Measurements from ENCODE around the gene ATP8B4. TPM values are rescaled to one million over a fixed set of nuclear protein-coding genes. Genes with fewer than 3 reads are reported as not detected.

The ATP8B4 gene
- total and polyA plus RNA-seq, 2 of the 8 experiments (the other 6 are each of a cell fraction or from before 2014, with no cell fraction given), result 0.17 to 0.24 TPM

DNA sequence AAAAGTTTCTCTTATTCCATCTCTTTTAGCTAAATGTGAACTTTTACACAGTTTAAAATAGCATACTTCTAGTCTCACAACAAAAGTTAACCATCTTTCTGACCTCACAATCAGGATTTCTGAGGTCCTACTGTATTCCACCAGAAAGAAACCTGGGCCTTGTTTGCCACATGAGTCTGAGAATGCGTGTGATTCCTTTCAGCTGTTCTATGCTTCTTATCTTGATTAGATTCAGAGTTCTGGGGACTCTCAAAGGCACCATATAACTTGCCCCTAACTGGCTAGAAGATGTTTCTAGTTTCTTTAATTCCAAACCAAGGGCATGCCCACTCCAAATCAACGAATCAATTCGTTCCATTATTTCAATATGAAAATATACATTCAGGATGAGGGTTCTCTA is 131.1 kb downstream of the ATP8B4 start:
- H2BK20ac ChIP-seq (ENCODE audit: low read length), result no peak overlapping the region
- no peak overlapping the region for H4K8ac ChIP-seq (ENCODE audit: extremely low read depth, insufficient read depth, low read length)
- H4K5ac ChIP-seq (ENCODE audit: insufficient read length, low read depth, low read length), result no peak overlapping the region
- no peak overlapping the region for H3K27ac ChIP-seq (ENCODE audit: low read depth, low read length)
- H4K91ac ChIP-seq (replicated peaks; ENCODE audit: insufficient read length, low read length), result no peak overlapping the region
- H2AFZ ChIP-seq (ENCODE audit: low read length), result no peak overlapping the region
- ChIA-PET POLR2A (ENCODE audit: partially characterized antibody) (no interaction called here), CTCF (ENCODE audit: partially characterized antibody) (interaction anchor here (0.7 to 1.6 kb wide), 3 partner anchors 65 to 517 kb away, joined by 3 to 4 read pairs (median 3); no protein-coding TSS in a partner anchor)
- no peak overlapping the region for H3K56ac ChIP-seq (replicated peaks; ENCODE audit: insufficient read length, low read depth, low read length)
- no peak overlapping the region for H3K4ac ChIP-seq (replicated peaks; ENCODE audit: insufficient read length, low read depth, low read length)
- FAIRE-seq (no peak), DNase-seq (ENCODE audit: low read depth in 1 of 2, low spot score in 2 of 2) (no peak)
- no peak overlapping the region for H2BK120ac ChIP-seq (replicated peaks; ENCODE audit: low read depth, low read length)
- 83% methylated on average over 3 of the region's 3 CpGs; no CpG with 5 or more reads in 1 of the 2 experiments for WGBS, 2 experiments (ENCODE audit: extremely low coverage in 1 of 2, insufficient coverage in 1 of 2, insufficient read length in 1 of 2, insufficient replicate concordance in 2 of 2, low coverage in 1 of 2, low lambda C conversion rate in 2 of 2, missing lambda C conversion rate in 1 of 2)
- no peaks in the 10 kb centered on the region for H4K20me1 ChIP-seq (replicated peaks in 1 of 2; ENCODE audit: control insufficient read depth in 1 of 2, insufficient read depth in 2 of 2, low read length in 2 of 2)
- no peak overlapping the region for H3K4me2 ChIP-seq (ENCODE audit: insufficient read depth in 1 of 2, low read depth in 2 of 2, low read length in 2 of 2)
- H2AK5ac ChIP-seq (ENCODE audit: low read depth, low read length), result no peak overlapping the region
- no peaks in the 10 kb centered on the region for H3K79me2 ChIP-seq (ENCODE audit: control insufficient read depth in 1 of 2, insufficient read depth in 2 of 2, low read length in 2 of 2)
- H2BK15ac ChIP-seq (ENCODE audit: low read length), result no peak overlapping the region
- H2BK12ac ChIP-seq (ENCODE audit: low read depth, low read length), result no peak overlapping the region
- H3K14ac ChIP-seq (ENCODE audit: insufficient read length), result no peak overlapping the region
- no peak overlapping the region for H3K18ac ChIP-seq (ENCODE audit: extremely low read depth, low read length)
- no peak overlapping the region for H2BK5ac ChIP-seq (ENCODE audit: low read depth, low read length)
- H3K9ac ChIP-seq (replicated peaks in 1 of 4; ENCODE audit: extremely low read depth in 1 of 4, low read depth in 3 of 4, low read length in 3 of 4), result no peak overlapping the region
- no peaks in the 10 kb centered on the region for H3K9me3 ChIP-seq (ENCODE audit: insufficient read depth in 2 of 2, low read depth in 1 of 2, low read length in 1 of 2)
- H3K4me3 ChIP-seq (ENCODE audit: extremely low read depth in 1 of 4, insufficient read depth in 2 of 4, low read depth in 3 of 4, low read length in 4 of 4), result no peak overlapping the region
- TF ChIP-seq EP300 (IDR thresholded peaks at IDR 0.05; ENCODE audit: borderline replicate concordance in 1 of 2, low read depth in 2 of 2, low read length in 2 of 2) (no peak), KDM1A (IDR thresholded peaks at IDR 0.05; ENCODE audit: borderline replicate concordance, low read length) (no peak), CHD2 (IDR thresholded peaks at IDR 0.05; ENCODE audit: low read length) (no peak), FOSL1 (IDR thresholded peaks at IDR 0.05; ENCODE audit: insufficient read depth, low read depth, low read length) (no peak), HDAC6 (IDR thresholded peaks at IDR 0.05; ENCODE audit: low read depth, low read length) (no peak), BCL11A (IDR thresholded peaks at IDR 0.05; ENCODE audit: low read depth in 2 of 2, low read length in 2 of 2) (no peak), CREB1 (IDR thresholded peaks at IDR 0.05) (no peak), JUN (IDR thresholded peaks at IDR 0.05; ENCODE audit: low read depth, low read length) (no peak), GTF2F1 (IDR thresholded peaks at IDR 0.05; ENCODE audit: borderline replicate concordance, low read depth, low read length) (no peak), TEAD4 (IDR thresholded peaks at IDR 0.05; ENCODE audit: low read depth, low read length) (no peak), CHD1 (IDR thresholded peaks at IDR 0.05; ENCODE audit: low read depth, low read length) (no peak), POU5F1 (IDR thresholded peaks at IDR 0.05; ENCODE audit: low read depth, low read length) (no peak), RBBP5 (IDR thresholded peaks at IDR 0.05; ENCODE audit: borderline replicate concordance, low read depth, low read length) (no peak)
- TF ChIP-seq, protein P1, sequence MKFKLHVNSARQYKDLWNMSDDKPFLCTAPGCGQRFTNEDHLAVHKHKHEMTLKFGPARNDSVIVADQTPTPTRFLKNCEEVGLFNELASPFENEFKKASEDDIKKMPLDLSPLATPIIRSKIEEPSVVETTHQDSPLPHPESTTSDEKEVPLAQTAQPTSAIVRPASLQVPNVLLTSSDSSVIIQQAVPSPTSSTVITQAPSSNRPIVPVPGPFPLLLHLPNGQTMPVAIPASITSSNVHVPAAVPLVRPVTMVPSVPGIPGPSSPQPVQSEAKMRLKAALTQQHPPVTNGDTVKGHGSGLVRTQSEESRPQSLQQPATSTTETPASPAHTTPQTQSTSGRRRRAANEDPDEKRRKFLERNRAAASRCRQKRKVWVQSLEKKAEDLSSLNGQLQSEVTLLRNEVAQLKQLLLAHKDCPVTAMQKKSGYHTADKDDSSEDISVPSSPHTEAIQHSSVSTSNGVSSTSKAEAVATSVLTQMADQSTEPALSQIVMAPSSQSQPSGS (IDR thresholded peaks at IDR 0.05; ENCODE audit: low read length), result no peak
- H3K4me1 ChIP-seq (replicated peaks in 1 of 4; ENCODE audit: control insufficient read depth in 3 of 4, insufficient read depth in 4 of 4, low read length in 3 of 4), result no peaks in the 10 kb centered on the region
- H3K23me2 ChIP-seq (ENCODE audit: low read depth, low read length), result no peaks in the 10 kb centered on the region
- no peak overlapping the region for H3K23ac ChIP-seq (ENCODE audit: insufficient read length)
- no peaks in the 10 kb centered on the region for H3K36me3 ChIP-seq (ENCODE audit: control insufficient read depth in 2 of 4, insufficient read depth in 4 of 4, low read length in 3 of 4)
- H3K79me1 ChIP-seq (ENCODE audit: low read depth, low read length), result no peaks in the 10 kb centered on the region
- no peaks in the 10 kb centered on the region for H3K27me3 ChIP-seq (replicated peaks in 1 of 4; ENCODE audit: control insufficient read depth in 3 of 4, extremely low read depth in 1 of 4, insufficient read depth in 3 of 4, low read length in 3 of 4)
